GM18508 (cell line): ENCODE results near the gene XYLT1.
"Not testable (repeated sequence)": the region's sequence is repeated elsewhere in the genome, so short reads cannot be mapped to it uniquely, and the experiment has no call there.

Experiments
- ATAC-seq: cut with Tn5 transposase; IDR thresholded peaks from one replicate; pipeline ENCODE4 v1.9.1; 2021; ENCODE audit warnings: moderate number of reproducible peaks; ENCODE audit not compliant: insufficient read depth, unreplicated experiment

Gene XYLT1

DNA sequence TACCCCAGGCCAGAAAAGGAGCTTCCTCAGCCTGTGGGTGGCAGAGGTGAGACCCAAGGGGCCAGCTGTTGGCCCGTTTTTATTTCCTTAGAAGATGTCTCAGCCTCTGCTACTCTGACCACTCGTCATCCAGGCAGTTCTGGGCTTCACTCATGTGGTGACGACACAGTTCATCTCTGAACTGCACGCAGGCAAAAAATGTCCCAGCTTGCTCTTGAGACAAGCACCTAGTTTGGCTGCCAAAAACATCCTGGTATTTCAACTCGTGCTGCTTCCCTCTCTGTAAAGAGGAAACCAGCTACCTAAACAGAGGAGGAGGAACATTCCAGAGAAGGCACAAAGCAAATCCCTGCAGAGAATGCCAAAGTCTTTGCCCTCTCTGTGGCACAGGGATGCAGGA is 125.7 kb downstream of the XYLT1 start:
- no peak for ATAC-seq

GRCh38 chr16:17343728-17344127 is 127.0 kb downstream of the XYLT1 start:
- no peak for ATAC-seq

DNA sequence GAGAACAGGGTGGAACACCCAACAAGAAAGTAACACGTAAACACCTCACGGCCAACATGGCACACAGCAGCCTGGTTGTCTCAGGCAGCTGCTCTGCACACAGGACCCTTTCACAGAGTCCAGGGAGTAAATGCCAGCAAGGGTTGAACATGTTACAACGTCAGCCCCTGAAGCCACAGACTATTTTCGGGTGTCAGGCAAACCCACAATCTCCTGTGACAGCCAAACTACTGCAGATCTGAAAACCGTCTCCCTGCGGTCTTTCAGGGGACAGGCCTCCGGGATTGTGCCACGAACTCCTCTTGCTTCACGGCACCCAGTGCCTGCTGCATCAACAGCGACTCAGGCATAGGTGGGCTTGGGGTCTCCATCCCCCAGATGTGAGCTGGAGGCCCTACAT is 127.7 kb downstream of the XYLT1 start:
- no peak for ATAC-seq

GRCh38 chr16:17342031-17342430 is 128.7 kb downstream of the XYLT1 start:
- no peak for ATAC-seq

GRCh38 chr16:17340804-17341203 is 130.0 kb downstream of the XYLT1 start:
- no peak for ATAC-seq

DNA sequence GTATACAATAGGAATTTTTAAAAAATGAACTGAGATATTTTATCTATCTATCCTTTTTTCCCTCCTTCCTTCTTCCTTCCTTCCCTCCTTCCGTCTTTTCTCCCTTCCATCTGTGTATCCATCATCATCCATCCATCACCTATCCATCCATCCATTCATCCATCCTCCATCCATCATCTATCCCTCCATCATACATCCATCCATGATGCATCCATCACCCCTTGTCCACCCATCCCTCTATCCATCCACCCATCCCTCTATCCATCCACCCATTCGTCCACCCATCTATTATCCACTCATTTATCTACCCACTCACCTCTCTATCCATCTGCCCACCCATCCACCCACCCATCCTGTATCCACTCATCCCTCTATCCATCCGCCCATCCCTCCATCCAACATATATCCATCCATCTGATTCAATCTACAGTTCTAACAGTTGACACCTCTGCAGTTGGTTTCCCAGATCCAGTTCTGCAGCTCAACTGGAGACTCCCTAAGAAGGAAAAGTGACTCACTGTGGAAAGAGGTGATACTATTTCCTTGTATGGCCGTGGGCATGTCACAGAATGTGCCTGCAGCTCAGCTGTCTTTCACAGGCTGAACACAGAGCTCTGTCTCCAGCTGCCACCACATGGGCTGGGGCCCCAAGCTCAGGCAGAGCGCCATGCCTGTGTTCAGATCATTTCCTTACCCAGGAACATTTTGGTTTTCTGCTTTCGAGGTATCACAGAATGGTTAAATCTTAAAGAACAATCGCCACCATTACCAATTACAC is 130.8 kb downstream of the XYLT1 start:
- ATAC-seq = no peak

GRCh38 chr16:17338244-17338643 is 132.5 kb downstream of the XYLT1 start:
- no peak for ATAC-seq

DNA sequence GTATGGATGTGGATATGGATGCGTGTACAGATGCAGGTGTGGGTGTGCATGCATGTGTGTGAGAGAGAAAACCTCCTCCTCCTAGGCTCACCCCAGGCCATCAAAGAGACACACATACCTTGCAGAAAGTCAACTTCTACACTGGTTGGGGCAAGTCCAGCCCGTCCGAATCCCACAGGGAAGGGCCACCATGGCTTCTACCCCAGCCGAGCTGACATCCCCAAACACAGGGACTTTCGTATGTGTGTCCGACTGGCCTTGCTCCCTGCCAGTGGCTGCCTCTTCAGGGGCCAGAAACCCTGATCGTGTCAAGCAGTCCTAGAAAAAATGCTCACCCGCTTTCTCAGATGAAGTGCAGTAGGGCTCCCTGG is 134.2 kb downstream of the XYLT1 start:
- no peak for ATAC-seq

- ATAC-seq = no peak
These were observed 134.8 kb downstream of the XYLT1 start for GRCh38 chr16:17335826-17336529.

- not testable (repeated sequence) for ATAC-seq
These were observed 135.4 kb downstream of the XYLT1 start for GRCh38 chr16:17335406-17335805.

DNA sequence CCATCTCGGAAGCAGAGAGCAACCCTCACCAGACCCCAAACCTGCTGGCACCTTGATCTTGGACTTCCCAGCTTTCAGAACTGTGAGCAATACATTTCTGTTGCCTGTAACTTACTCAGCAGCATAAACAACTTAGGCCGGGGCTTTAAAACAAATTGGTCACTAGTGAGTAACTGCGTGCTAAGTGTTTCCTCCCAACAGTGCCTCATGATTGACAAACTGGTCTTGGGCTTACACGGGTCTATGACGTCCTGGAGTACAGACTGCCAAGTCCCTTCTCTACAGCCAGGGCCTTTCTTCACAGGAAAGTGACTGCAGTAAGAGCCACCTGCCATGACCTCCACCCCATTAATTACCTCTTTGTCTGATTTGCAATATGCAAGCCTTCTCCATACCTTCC is 136.7 kb downstream of the XYLT1 start:
- no peak for ATAC-seq

- ATAC-seq = no peak
These were observed 137.5 kb downstream of the XYLT1 start for GRCh38 chr16:17333229-17333628.

GRCh38 chr16:17331991-17332390 is 138.8 kb downstream of the XYLT1 start:
- ATAC-seq = no peak

DNA sequence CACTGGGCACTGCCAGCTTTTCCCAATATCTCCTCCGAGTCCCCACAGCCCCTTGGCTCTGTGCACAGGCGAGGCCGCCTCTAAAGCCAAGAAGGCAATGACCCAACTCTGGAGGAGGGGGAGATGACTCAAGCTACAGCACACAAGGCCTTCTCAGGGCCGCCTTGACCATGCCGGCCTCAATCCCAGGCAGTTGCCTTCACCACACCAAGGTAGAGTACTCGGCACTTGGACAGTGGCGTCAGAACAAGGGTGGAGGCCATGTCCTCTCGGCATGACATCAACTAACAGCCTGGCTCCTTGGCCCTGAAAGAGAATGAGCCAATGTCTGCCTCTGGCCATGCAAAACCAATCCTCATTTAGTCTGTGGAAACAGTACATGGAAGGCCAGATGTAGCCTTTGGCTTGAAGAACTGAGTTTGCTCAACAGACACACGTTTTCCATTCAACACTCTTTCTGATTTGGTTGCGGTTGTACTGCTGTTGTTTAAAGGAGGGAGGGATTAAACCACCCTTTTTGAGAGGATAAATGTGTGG is 139.6 kb downstream of the XYLT1 start:
- no peak for ATAC-seq

GRCh38 chr16:17330044-17330443 is 140.7 kb downstream of the XYLT1 start:
- no peak for ATAC-seq

DNA sequence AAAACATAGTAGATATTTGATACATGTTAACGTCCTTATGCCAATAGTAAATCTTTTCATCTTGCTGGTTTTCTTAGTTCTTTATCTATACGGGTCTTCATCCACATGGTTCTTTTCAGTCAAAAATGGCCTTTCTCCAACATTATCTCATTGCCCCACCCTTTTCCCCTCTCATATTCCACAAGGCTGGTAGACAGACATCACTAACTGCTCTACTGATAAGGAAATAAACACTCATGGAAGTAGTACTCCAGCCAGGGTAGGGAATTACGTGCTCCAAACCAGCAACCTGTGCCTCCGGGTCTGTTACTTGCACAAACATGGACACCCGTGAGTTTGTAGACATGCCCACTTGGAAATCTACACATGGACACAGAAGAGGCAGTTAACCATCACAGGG is 141.4 kb downstream of the XYLT1 start:
- no peak for ATAC-seq

- no peak for ATAC-seq
These were observed 141.8 kb downstream of the XYLT1 start for GRCh38 chr16:17328932-17329331.

DNA sequence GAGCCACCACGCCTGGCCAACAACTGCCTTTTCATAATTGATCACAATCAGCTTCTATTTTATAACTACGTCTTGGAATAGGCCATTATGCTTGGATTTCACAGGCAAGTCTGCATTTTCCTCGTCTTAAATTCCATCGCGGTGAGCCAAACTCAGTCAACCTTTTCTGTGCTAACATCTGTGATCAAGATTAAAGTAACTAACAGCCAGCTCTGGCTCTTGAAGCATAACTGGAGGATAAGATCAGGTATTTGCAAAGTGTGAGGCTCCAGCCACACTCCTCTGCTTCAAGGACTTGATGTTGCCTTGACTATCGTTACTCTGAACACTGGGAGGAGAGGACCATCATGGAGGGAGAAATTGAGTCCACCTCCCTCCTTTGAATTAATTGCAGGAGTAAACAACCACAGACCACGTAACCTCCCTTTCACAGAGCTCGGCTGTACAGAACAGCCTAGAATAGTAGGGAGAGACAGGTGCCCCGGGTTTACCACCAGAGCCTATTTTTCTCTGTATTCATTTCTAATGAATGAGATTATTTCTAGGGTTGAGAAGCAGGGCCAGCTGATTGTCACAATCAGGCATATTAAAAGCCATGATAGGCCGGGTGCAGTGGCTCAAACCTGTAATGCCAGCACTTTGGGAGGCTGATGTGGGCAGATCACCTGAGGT is 143.0 kb downstream of the XYLT1 start:
- ATAC-seq = no peak

- ATAC-seq = no peak
These were observed 145.2 kb downstream of the XYLT1 start for GRCh38 chr16:17325476-17326143.

GRCh38 chr16:17324451-17324850 is 146.3 kb downstream of the XYLT1 start:
- ATAC-seq = no peak

- no peak for ATAC-seq
These were observed 147.6 kb downstream of the XYLT1 start for GRCh38 chr16:17323171-17323570.
